GM18520 (cell line): ENCODE results near the gene CDC34.
A peak's percentile ranks its signal among the peaks of the same experiment; 100 is the strongest.

Experiments used
- ATAC-seq: cut with Tn5 transposase; IDR thresholded peaks from one replicate; pipeline ENCODE4 v1.9.1; 2021; ENCODE audit not compliant: unreplicated experiment

Gene CDC34, protein sequence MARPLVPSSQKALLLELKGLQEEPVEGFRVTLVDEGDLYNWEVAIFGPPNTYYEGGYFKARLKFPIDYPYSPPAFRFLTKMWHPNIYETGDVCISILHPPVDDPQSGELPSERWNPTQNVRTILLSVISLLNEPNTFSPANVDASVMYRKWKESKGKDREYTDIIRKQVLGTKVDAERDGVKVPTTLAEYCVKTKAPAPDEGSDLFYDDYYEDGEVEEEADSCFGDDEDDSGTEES

GRCh38 chr19:531753-532560, at the start of gene CDC34:
Gene CDC34, plus strand, starts transcription at chr19:531760. Its CDS starts 172 bp downstream, at chr19:531932.
- peak; percentile 14 for ATAC-seq

GRCh38 chr19:482186-483041, 49.1 kb upstream of the CDC34 start:
- ATAC-seq, result no peak

DNA sequence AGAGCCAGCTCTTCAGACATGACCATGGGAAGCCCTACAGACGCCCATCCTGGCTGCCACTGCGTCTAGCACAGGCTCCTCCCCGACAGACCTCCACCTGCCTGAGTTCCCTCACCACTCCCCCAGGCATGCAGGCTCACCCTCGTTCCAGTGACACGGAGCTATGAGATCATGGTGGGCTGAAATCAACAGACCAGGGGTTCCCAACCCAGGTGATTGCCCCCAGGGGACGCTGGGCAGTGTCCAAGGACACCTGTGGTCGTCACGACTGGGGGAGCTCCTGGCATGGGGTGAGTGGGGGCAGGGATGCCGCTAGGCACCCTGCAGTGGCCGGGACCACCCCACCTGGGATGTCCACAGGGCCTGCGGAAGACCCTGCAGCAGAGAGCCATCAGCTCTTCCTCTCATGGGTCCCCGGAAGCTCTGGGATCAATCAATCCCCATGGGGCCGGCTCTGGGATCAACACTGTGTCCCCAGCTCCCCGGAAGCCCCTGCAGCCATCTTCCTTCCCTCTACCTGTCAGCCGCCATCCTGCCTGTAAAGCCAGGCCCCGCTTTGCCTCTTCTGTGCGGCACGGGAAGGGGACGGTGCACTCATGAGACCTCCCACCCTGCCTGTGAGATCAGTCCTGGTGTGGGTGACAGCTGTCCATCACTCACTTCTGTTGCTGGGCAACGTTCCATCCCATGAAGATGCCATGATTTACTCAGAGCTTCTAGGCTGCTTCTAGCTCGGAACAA, 48.1 kb upstream of the CDC34 start:
- no peak for ATAC-seq

- no peak for ATAC-seq
Measured at GRCh38 chr19:484494-484893, 47.1 kb upstream of the CDC34 start.

GRCh38 chr19:485077-485476, 46.5 kb upstream of the CDC34 start:
- no peak for ATAC-seq

- no peak for ATAC-seq
Measured at GRCh38 chr19:485583-486236, 45.9 kb upstream of the CDC34 start.

GRCh38 chr19:488505-489417, 42.8 kb upstream of the CDC34 start:
- peak; percentile 82 for ATAC-seq

DNA sequence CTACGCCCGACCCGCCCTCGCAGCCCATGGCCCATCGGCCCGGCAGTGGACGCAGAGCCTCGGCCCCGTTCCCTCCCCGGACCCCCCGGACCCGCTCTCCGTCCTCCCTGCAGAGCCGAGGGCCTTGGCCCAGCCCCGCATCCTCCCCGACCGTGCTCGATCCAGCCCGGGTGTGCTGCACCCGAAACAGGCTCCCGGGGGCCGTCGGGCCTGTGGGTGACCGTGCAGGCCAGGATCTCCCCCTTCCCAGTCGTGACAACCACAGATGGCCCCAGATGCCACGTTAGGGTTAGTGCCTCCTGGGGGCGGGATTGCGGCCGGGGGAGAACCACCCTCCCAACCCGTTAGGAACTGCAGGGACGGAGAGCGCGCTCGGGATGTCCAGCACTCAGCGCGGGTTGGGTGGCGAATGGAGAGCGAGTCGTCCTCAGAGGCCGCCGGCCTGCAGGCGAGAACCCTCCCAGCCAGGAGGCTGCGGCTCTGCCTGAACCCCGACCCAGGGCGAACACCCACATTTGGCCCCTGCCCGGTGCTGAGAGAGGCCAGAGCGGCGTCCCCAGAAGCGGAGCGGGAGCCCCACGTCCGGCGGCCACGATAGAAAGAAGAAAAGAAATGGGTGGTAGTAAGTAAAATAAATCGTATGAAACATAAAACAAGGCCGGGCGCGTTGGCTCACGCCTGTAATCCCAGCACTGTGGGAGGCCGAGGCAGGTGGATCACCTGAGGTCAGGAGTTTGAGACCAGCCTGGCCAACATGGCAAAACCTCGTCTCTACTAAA, 42.0 kb upstream of the CDC34 start:
- ATAC-seq, result no peak

DNA sequence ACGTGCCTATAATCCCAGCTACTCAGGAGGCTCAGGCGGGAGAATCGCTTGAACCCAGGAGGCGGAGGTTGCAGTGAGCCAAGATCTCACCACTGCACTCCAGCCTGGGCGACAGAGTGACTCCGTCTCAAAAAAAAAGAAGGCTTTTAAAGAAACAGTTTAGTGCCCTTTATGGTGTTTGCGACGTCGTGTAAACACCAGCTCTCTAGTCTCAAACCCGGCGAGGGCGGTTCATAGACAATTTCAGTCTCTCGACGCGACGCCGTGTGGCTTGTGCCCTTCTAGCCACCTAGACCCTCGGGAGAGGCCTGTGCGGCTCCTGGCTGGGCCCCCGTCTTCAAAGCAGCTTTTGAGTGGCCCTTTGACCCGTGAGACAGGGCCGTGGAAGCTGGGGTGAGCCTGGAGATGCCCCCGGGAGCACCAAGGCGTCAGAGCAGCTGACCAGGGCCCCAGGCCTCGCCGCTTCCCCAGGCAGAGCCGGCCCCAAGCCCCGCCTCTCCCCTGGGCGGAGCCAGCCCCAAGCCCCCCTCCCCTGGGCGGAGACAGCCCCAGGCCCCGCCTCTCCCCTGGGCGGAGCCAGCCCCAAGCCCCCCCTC, 40.3 kb upstream of the CDC34 start:
- no peak for ATAC-seq

- no peak for ATAC-seq
Measured at GRCh38 chr19:492091-492531, 39.4 kb upstream of the CDC34 start.

GRCh38 chr19:493391-494170, 38.0 kb upstream of the CDC34 start:
- ATAC-seq, result no peak

DNA sequence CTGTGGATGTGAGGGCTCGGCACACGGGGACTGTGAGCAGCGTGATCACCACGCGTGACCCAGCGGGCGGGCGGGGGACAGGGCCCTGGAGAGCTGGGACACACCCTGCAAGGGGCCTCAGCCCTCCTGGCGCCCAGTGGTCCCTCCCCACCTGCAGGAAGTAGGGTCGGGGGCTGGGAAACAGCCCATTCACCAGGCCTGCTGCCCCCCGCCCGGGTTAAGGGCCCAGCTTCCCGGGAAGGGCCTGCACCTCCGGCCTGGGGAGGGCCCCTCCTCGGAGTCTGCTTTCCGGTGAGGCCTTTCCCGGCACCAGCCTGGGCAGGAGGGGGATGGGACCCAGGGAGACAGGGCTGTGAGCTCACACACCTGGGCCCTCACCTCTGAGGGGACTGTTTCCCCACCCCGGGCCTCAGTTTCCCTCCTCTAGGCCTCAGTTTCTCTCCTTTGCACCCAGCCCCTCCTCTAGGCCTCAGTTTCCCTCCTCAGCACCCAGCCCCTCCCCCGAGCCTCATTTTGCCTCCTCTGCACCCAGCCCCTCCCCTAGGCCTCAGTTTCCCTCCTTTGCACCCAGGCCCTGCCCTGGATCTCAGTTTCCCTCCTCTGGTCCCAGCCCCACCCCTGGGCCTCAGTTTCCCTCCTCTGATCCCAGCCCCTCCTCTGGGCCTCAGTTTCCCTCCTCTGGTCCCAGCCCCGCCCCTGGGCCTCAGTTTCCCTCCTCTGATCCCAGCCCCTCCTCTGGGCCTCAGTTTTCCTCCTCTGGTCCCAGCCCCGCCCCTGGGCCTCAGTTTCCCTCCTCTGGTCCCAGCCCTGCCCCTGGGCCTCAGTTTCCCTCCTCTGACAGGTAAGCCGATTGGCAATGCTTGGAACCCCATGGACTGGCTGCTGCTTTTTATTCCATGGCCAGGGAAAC, 37.1 kb upstream of the CDC34 start:
- no peak for ATAC-seq

DNA sequence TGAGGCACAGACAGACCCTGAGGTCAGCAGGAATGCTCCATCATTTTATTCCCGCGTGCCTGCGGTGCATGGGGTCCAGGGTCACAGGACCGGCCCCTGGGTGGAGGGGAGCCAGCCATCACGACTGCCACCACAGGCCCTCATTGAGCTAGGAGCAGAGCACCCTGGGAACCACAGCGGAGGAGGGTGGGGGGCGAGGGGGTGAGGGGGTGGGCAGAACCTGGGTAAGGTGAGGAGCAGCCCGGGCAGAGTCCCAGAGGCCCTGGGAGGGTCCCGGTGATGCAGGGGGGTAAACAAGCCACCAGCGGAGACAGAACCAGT, 36.5 kb upstream of the CDC34 start:
- no peak for ATAC-seq

- no peak for ATAC-seq
Measured at GRCh38 chr19:495402-496111, 36.0 kb upstream of the CDC34 start.

GRCh38 chr19:496112-496665, 35.4 kb upstream of the CDC34 start, which contains the start of gene MADCAM1:
Gene MADCAM1, plus strand, starts transcription at chr19:496486. Its CDS starts 14 bp downstream, at chr19:496500.
- ATAC-seq, result no peak
